HCT116 (cell line): ENCODE results near the gene C17orf67. TPM values are rescaled to one million over a fixed set of nuclear protein-coding genes. Genes with fewer than 3 reads are reported as not detected.

ENCODE experiments used
- ATAC-seq: fragments of 200-7000 bp; cut with Tn5 transposase; 2 replicates; pipeline ENCODE4 v1.9.1; 2020; ENCODE audit warnings: mild to moderate bottlenecking, moderate library complexity
- BruUV-seq: library from RNA; stranded (reverse); fragments of 400-500 nt; replicated peaks from 2 replicates; lab custom pipeline; 2021; lab: Mats Ljungman, UMichigan
- CTCF ChIA-PET: fragments of 300-600 bp; sonication (Branson Sonifier 250); formaldehyde crosslinking; loops from one replicate; lab custom pipeline; 2021; ENCODE audit warnings: antibody characterized with exemption; lab: Charles Lee
- POLR2A ChIA-PET: fragments of 300-600, 350-600 bp; sonication (Branson Sonifier 250); formaldehyde crosslinking; loops from one replicate; lab custom pipeline; 2021; ENCODE audit warnings: antibody characterized with exemption; lab: Charles Lee
- RAD21 ChIA-PET, 2 experiments: fragments of 300-600 bp; sonication (Branson Sonifier 250); formaldehyde crosslinking; loops; one replicate each; lab custom pipeline; 2023; ENCODE audit warnings: low total read pairs in 2 of 2; ENCODE audit not compliant: uncharacterized antibody in 2 of 2, unreplicated experiment in 2 of 2, low non-redundant PET in 1 of 2; lab: Charles Lee
- DNase-seq: peaks from one replicate; pipeline ENCODE4 v3.0.0-alpha.2; 2010; ENCODE audit warnings: low read depth, low spot score
- H2AFZ ChIP-seq: fragments of 200-600 bp; shearing (Covaris generic), sonication (generic); 2 replicates; pipeline ENCODE4 v1.6.1; 2017; ENCODE audit warnings: low read depth, mixed run types, mixed read lengths, antibody characterized with exemption, low read length; ENCODE audit not compliant: poor library complexity, severe bottlenecking
- H3K27ac ChIP-seq: 2 replicates; pipeline ENCODE4 v1.5.1; 2012; ENCODE audit warnings: low read depth, low read length
- H3K27me3 ChIP-seq: fragments of 200-600 bp; sonication (generic); 2 replicates; pipeline ENCODE4 v1.6.1; 2016; ENCODE audit warnings: mixed run types, low read length, mixed read lengths; ENCODE audit not compliant: insufficient read depth
- H3K36me3 ChIP-seq, 2 experiments: fragments of 200-500 bp in 1 of 2; fragments of 200-600 bp in 1 of 2; sonication (Bioruptor generic) in 1 of 2; sonication (generic) in 1 of 2; 2 replicates each; pipeline versions ENCODE4 v1.5.1 to v1.6.1; 2014 to 2016; ENCODE audit warnings: low read length in 2 of 2, inconsistent platforms in 1 of 2, mixed read lengths in 1 of 2, mixed run types in 1 of 2; ENCODE audit not compliant: insufficient read depth in 2 of 2, control insufficient read depth in 1 of 2
- H3K4me1 ChIP-seq, 2 experiments: fragments of 200-600 bp in 1 of 2; sonication (generic) in 1 of 2; 2 replicates each; pipeline versions ENCODE4 v1.5.1 to v1.6.1; 2012 to 2017; ENCODE audit warnings: low read length in 2 of 2, inconsistent platforms in 1 of 2, mild to moderate bottlenecking in 1 of 2, mixed read lengths in 1 of 2, mixed run types in 1 of 2, moderate library complexity in 1 of 2; ENCODE audit not compliant: insufficient read depth in 2 of 2, control insufficient read depth in 1 of 2
- H3K4me2 ChIP-seq: fragments of 200-600 bp; sonication (generic); 2 replicates; pipeline ENCODE4 v1.6.1; 2017; ENCODE audit warnings: mixed run types, low read length, mixed read lengths
- H3K4me3 ChIP-seq, 2 experiments: fragments of 200-600 bp in 1 of 2; sonication (generic) in 1 of 2; replicated peaks in 1 of 2; 2 replicates each; pipeline ENCODE4 v1.5.1; 2011 to 2016; ENCODE audit warnings: low read length in 2 of 2, control low read depth in 1 of 2, low read depth in 1 of 2, mild to moderate bottlenecking in 1 of 2, mixed read lengths in 1 of 2, mixed run types in 1 of 2
- H3K79me2 ChIP-seq: fragments of 200-600 bp; sonication (generic); 2 replicates; pipeline ENCODE4 v1.6.1; 2017; ENCODE audit warnings: mild to moderate bottlenecking, mixed run types, low read length, moderate library complexity, mixed read lengths; ENCODE audit not compliant: insufficient read depth
- H3K9ac ChIP-seq: fragments of 200-600 bp; sonication (generic); 2 replicates; pipeline ENCODE4 v1.6.1; 2016; ENCODE audit warnings: low read length, mixed read lengths
- H3K9me2 ChIP-seq: fragments of 200-600 bp; sonication (generic), shearing (Covaris generic); 2 replicates; pipeline ENCODE4 v1.6.1; 2017; ENCODE audit warnings: mixed run types, mild to moderate bottlenecking, moderate library complexity; ENCODE audit not compliant: insufficient read depth
- H3K9me3 ChIP-seq, 2 experiments: fragments of 200-500 bp in 1 of 2; fragments of 200-600 bp in 1 of 2; sonication (Bioruptor generic) in 1 of 2; sonication (generic) in 1 of 2; 2 replicates each; pipeline ENCODE4 v1.6.1; 2014 to 2017; ENCODE audit warnings: low read length in 2 of 2, mixed read lengths in 2 of 2, inconsistent platforms in 1 of 2, low read depth in 1 of 2, mild to moderate bottlenecking in 1 of 2, mixed run types in 1 of 2, moderate library complexity in 1 of 2; ENCODE audit not compliant: control insufficient read depth in 1 of 2, insufficient read depth in 1 of 2
- H4K20me1 ChIP-seq: fragments of 200-600 bp; sonication (generic), shearing (Covaris generic); 2 replicates; pipeline ENCODE4 v1.6.1; 2017; ENCODE audit warnings: mixed run types, mild to moderate bottlenecking, moderate library complexity; ENCODE audit not compliant: insufficient read depth
- CBX3 ChIP-seq: IDR thresholded peaks from 2 replicates; pipeline ENCODE4 v1.6.1; 2012; ENCODE audit warnings: low read depth
- CEBPB ChIP-seq: IDR thresholded peaks from 2 replicates; pipeline ENCODE4 v1.6.1; 2012; ENCODE audit warnings: low read depth
- CTCF ChIP-seq, 3 experiments: fragments of 200-600 bp in 1 of 3; sonication (generic) in 1 of 3; IDR thresholded peaks in 2 of 3; conservative IDR thresholded peaks in 1 of 3; 2 replicates each; pipeline ENCODE4 v1.5.1; 2012 to 2017; ENCODE audit warnings: low read depth in 2 of 3, low read length in 2 of 3, antibody characterized with exemption in 1 of 3, borderline replicate concordance in 1 of 3, control low read depth in 1 of 3, mild to moderate bottlenecking in 1 of 3, mixed read lengths in 1 of 3, mixed run types in 1 of 3, moderate library complexity in 1 of 3; ENCODE audit not compliant: insufficient read depth in 1 of 3
- ELF1 ChIP-seq: IDR thresholded peaks from 2 replicates; pipeline ENCODE4 v1.6.1; 2012; ENCODE audit warnings: low read depth, borderline replicate concordance
- EZH2 ChIP-seq: fragments of 200-600 bp; sonication (generic); IDR thresholded peaks from 2 replicates; pipeline ENCODE4 v1.6.1; 2017; ENCODE audit warnings: antibody characterized with exemption, mixed run types
- JUND ChIP-seq: IDR thresholded peaks from 2 replicates; pipeline ENCODE4 v1.6.1; 2012
- POLR2AphosphoS5 ChIP-seq: IDR thresholded peaks from 2 replicates; pipeline ENCODE4 v1.6.1; 2011; ENCODE audit warnings: mild to moderate bottlenecking, low read depth, low read length, moderate library complexity
- REST ChIP-seq: IDR thresholded peaks from 2 replicates; pipeline ENCODE4 v1.6.1; 2012; ENCODE audit warnings: low read depth
- TCF7L2 ChIP-seq: IDR thresholded peaks from 2 replicates; pipeline ENCODE4 v1.7.0; 2011; ENCODE audit warnings: borderline replicate concordance, inconsistent platforms; ENCODE audit not compliant: insufficient read depth, insufficient read length; ENCODE audit errors: extremely low read depth
- ZBTB33 ChIP-seq: IDR thresholded peaks from 2 replicates; pipeline ENCODE4 v1.6.1; 2011; ENCODE audit warnings: mild to moderate bottlenecking, low read length, moderate library complexity; ENCODE audit not compliant: insufficient replicate concordance; ENCODE audit errors: extremely low read depth
- ZFX ChIP-seq: fragments of 450-650 bp; IDR thresholded peaks from 2 replicates; pipeline ENCODE4 v1.6.1; 2017
- intact Hi-C: fragments of 100-400 bp; cut with micrococcal nuclease; formaldehyde crosslinking; loops from 2 replicates; pipeline ENCODE4 v1.10.0; 2022
- total RNA-seq: library from RNA; stranded (reverse); gene quantifications from one replicate; pipeline ENCODE4 v1.2.1, GENCODE V29; 2021; ENCODE audit not compliant: unreplicated experiment

Gene C17orf67
- total RNA-seq, 1 experiment from 2014 or later: 0.84 TPM

- H3K9ac ChIP-seq: no peak overlapping the region
- no peak for ATAC-seq
- no peak overlapping the region for H3K27ac ChIP-seq
- H3K27me3 ChIP-seq: no peaks in the 10 kb centered on the region
- DNase-seq: no peak
- H3K4me3 ChIP-seq: no peak overlapping the region
- H2AFZ ChIP-seq: no peak overlapping the region
- RAD21 ChIA-PET: no interaction called here
- H3K36me3 ChIP-seq: no peaks in the 10 kb centered on the region
- no TSS peak for BruUV-seq
- H3K9me3 ChIP-seq: no peaks in the 10 kb centered on the region
- POLR2A ChIA-PET: interaction anchor here (0.8 kb wide), 1 partner anchor 89 kb away, joined by 3 read pairs; the partner anchor contains the start of gene TRIM25
- no peaks in the 10 kb centered on the region for H4K20me1 ChIP-seq
- no peak overlapping the region for H3K4me2 ChIP-seq
- intact Hi-C loops: no loop called here
- H3K9me2 ChIP-seq: no peaks in the 10 kb centered on the region
- H3K4me1 ChIP-seq: peaks cover 0 to 6% of the 10 kb centered on the region in 2 experiments; a peak in 3 of 4 replicates
- TF ChIP-seq ZFX (no peak), JUND (no peak), ELF1 (no peak), EZH2 (no peak), TCF7L2 (no peak), CEBPB (no peak), REST (no peak), CTCF (IDR thresholded peaks at IDR 0.05 in 2 of 3, conservative IDR thresholded peaks at IDR 0.05 in 1 of 3; ENCODE audit: borderline replicate concordance in 1 of 3, insufficient read depth in 1 of 3, low read depth in 2 of 3, low read length in 2 of 3) (no peak), ZBTB33 (no peak), CBX3 (no peak), POLR2AphosphoS5 (no peak)
- H3K79me2 ChIP-seq: no peaks in the 10 kb centered on the region
- CTCF ChIA-PET: interaction anchor here (1.1 kb wide), 1 partner anchor 115 kb away, joined by 4 read pairs; no protein-coding TSS in a partner anchor
Measured at GRCh38 chr17:56824503-56824902, 9.2 kb downstream of the C17orf67 start.
